K562 (cell line): ENCODE data around the gene IGF2BP3. TPM values are rescaled to one million over a fixed set of nuclear protein-coding genes. Genes with fewer than 3 reads are reported as not detected.

Source experiments
- AFF1 ChIP-seq, 2 experiments: fragments of 450-650 bp; IDR thresholded peaks; 2 replicates each; pipeline ENCODE4 v1.6.1; 2018; ENCODE audit warnings: mild to moderate bottlenecking in 2 of 2, low read depth in 1 of 2; ENCODE audit not compliant: partially characterized antibody in 2 of 2
- DACH1 ChIP-seq: fragments of 450-650 bp; IDR thresholded peaks from 2 replicates; pipeline ENCODE4 v1.6.1; 2018; ENCODE audit not compliant: partially characterized antibody
- E2F8 ChIP-seq: fragments of 450-650 bp; IDR thresholded peaks from 2 replicates; pipeline ENCODE4 v1.7.1; 2018; ENCODE audit warnings: mild to moderate bottlenecking, low read depth; ENCODE audit not compliant: partially characterized antibody
- GTF2F1 ChIP-seq: IDR thresholded peaks from 2 replicates; pipeline ENCODE4 v1.6.1; 2011; ENCODE audit warnings: low read depth, low read length, improper control_type of control experiment
- MGA ChIP-seq: fragments of 450-650 bp; IDR thresholded peaks from 2 replicates; pipeline ENCODE4 v1.6.1; 2016; ENCODE audit warnings: mild to moderate bottlenecking, moderate library complexity
- ZNF239 ChIP-seq: fragments of 250-450 bp; sonication (Bioruptor Pico); IDR thresholded peaks from 2 replicates; pipeline ENCODE4 v1.4.0; 2020; ENCODE audit warnings: mild to moderate bottlenecking
- ZNF408 ChIP-seq: fragments of 250-450 bp; sonication (Bioruptor Pico); IDR thresholded peaks from 2 replicates; pipeline ENCODE4 v1.4.0; 2020; ENCODE audit warnings: low read depth, mild to moderate bottlenecking, moderate library complexity
- ZNF717 ChIP-seq: fragments of 250-450 bp; sonication (Bioruptor Pico); IDR thresholded peaks from 2 replicates; pipeline ENCODE4 v1.5.0; 2021
- polyA plus RNA-seq, 8 experiments: library from polyadenylated mRNA; depleted of rRNA in 4 of 8; stranded (reverse) in 5 of 8; unstranded in 3 of 8; fragments of >200 nt; fragmentation: Nextera tagmentation in 2 of 8; fragmentation: Illumina TruSeq in 1 of 8; extraction: Ambion mirVana in 2 of 8; extraction: Trizol in 1 of 8; gene quantifications; 2 replicates each; pipeline versions ENCODE4 v1.2.1 to v1.2.3, GENCODE V29; 2011 to 2014; ENCODE audit warnings: inconsistent platforms in 1 of 8, missing spikeins in 1 of 8
- total RNA-seq, 7 experiments: library from RNA; depleted of rRNA in 6 of 7; stranded (reverse); fragments of >200 nt in 6 of 7; fragmentation: Illumina TruSeq in 2 of 7; extraction: Trizol in 2 of 7; gene quantifications; 2 replicates each; pipeline versions ENCODE4 v1.2.1 to v1.2.3, GENCODE V29; 2011 to 2021; ENCODE audit warnings: low replicate concordance in 1 of 7

The IGF2BP3 gene
- total and polyA plus RNA-seq, 9 of the 15 experiments (the other 6 are each of a cell fraction or from before 2014, with no cell fraction given), result 8.4 to 88.1 (median 61.2) TPM

- TF ChIP-seq E2F8 (peak; percentile 86), ZNF408 (CRISPR knock-in tag) (no peak), ZNF239 (CRISPR knock-in tag) (no peak), DACH1 (peak; percentile 58), MGA (peak; percentile 86), GTF2F1 (no peak), ZNF717 (CRISPR knock-in tag) (no peak), AFF1 (IDR thresholded peaks at IDR 0.05; ENCODE audit: low read depth in 1 of 2, partially characterized antibody in 2 of 2) (peak; percentile 69 to 95)
Observed at GRCh38 chr7:23470330-23471105, at the start of gene IGF2BP3 (continued).
